Activated naive CD4-positive, alpha-beta T cell treated with anti-CD3 and anti-CD28 coated beads, Interleukin-2, amount 10 ng/mL, durations not matched to agents 7 days and 5 days (primary cell): ENCODE data around the gene GNLY.

Experiments
- CTCF ChIA-PET: fragments of 350-600 bp; sonication (Branson Sonifier 250); formaldehyde crosslinking; loops from one replicate; lab custom pipeline; 2021; ENCODE audit warnings: antibody characterized with exemption; lab: Charles Lee
- DNase-seq: peaks from one replicate; pipeline ENCODE4 v3.0.0-alpha.2; 2020
- H3K27ac Mint-ChIP-seq: one replicate; pipeline ENCODE4 v1.8.0; 2021; ENCODE audit warnings: mild to moderate bottlenecking, moderate library complexity, mixed read lengths
- H3K27me3 Mint-ChIP-seq: one replicate; pipeline ENCODE4 v1.8.0; 2021; ENCODE audit warnings: mild to moderate bottlenecking, mixed read lengths
- H3K36me3 Mint-ChIP-seq: one replicate; pipeline ENCODE4 v1.8.0; 2021; ENCODE audit warnings: mixed read lengths
- H3K4me1 Mint-ChIP-seq: one replicate; pipeline ENCODE4 v1.8.0; 2021; ENCODE audit warnings: mixed read lengths
- H3K4me3 Mint-ChIP-seq: one replicate; pipeline ENCODE4 v1.8.0; 2021; ENCODE audit warnings: mild to moderate bottlenecking, moderate library complexity, mixed read lengths
- H3K9me3 Mint-ChIP-seq: one replicate; pipeline ENCODE4 v1.8.0; 2021; ENCODE audit warnings: mixed read lengths

The GNLY gene

GRCh38 chr2:85702800-85703199 is 8.6 kb downstream of the GNLY start:
- no peak overlapping the region for H3K4me3 Mint-ChIP-seq
- DNase-seq, result no peak
- CTCF ChIA-PET, result interaction anchor here (0.6 kb wide), 1 partner anchor 29 kb away, joined by 3 read pairs; no protein-coding TSS in a partner anchor

GRCh38 chr2:85703329-85703728 is 9.2 kb downstream of the GNLY start:
- DNase-seq, result no peak
- H3K27ac Mint-ChIP-seq, result no peak overlapping the region
- no peaks in the 10 kb centered on the region for H3K9me3 Mint-ChIP-seq
- no peaks in the 10 kb centered on the region for H3K36me3 Mint-ChIP-seq
- peaks cover 44% of the 10 kb centered on the region for H3K4me1 Mint-ChIP-seq
- no peak overlapping the region for H3K4me3 Mint-ChIP-seq
- CTCF ChIA-PET, result interaction anchor here (0.6 to 5.5 kb wide), 3 partner anchors 30 to 111 kb away, joined by 3 to 34 read pairs (median 11); no protein-coding TSS in a partner anchor
- H3K27me3 Mint-ChIP-seq, result peaks cover 27% of the 10 kb centered on the region

More at GRCh38 chr2:85702800-85703199, 8.6 kb downstream of the GNLY start:
- Mint-ChIP-seq H3K27me3 (peaks cover 32% of the 10 kb centered on the region), H3K27ac (no peak overlapping the region), H3K4me1 (peaks cover 47% of the 10 kb centered on the region), H3K36me3 (no peaks in the 10 kb centered on the region), H3K9me3 (no peaks in the 10 kb centered on the region)

GRCh38 chr2:85704038-85704437 is 9.9 kb downstream of the GNLY start:
- CTCF ChIA-PET, result interaction anchor here (1.2 to 7.3 kb wide), 6 partner anchors 11 to 110 kb away, joined by 3 to 96 read pairs (median 8); no protein-coding TSS in a partner anchor
- no peak overlapping the region for H3K4me3 Mint-ChIP-seq
- peaks cover 24% of the 10 kb centered on the region for H3K27me3 Mint-ChIP-seq
- H3K36me3 Mint-ChIP-seq, result no peaks in the 10 kb centered on the region
- peak overlapping the region; percentile 6 for H3K27ac Mint-ChIP-seq
- H3K4me1 Mint-ChIP-seq, result peaks cover 40% of the 10 kb centered on the region
- H3K9me3 Mint-ChIP-seq, result no peaks in the 10 kb centered on the region
- DNase-seq, result no peak

GRCh38 chr2:85704800-85705679 is 10.9 kb downstream of the GNLY start:
- DNase-seq, result no peak
- H3K9me3 Mint-ChIP-seq, result no peaks in the 10 kb centered on the region
- H3K27ac Mint-ChIP-seq, result peak overlapping the region; percentile 75
- no peak overlapping the region for H3K4me3 Mint-ChIP-seq
- H3K27me3 Mint-ChIP-seq, result peaks cover 29% of the 10 kb centered on the region
- CTCF ChIA-PET, result interaction anchor here (0.8 to 7.3 kb wide), 10 partner anchors 11 to 285 kb away, joined by 3 to 96 read pairs (median 4); no protein-coding TSS in a partner anchor
- no peaks in the 10 kb centered on the region for H3K36me3 Mint-ChIP-seq
- H3K4me1 Mint-ChIP-seq, result peaks cover 42% of the 10 kb centered on the region

- H3K27ac Mint-ChIP-seq, result no peak overlapping the region
- H3K36me3 Mint-ChIP-seq, result no peaks in the 10 kb centered on the region
- peaks cover 35% of the 10 kb centered on the region for H3K27me3 Mint-ChIP-seq
- CTCF ChIA-PET, result interaction anchor here (0.8 to 7.3 kb wide), 14 partner anchors 10 to 286 kb away, joined by 3 to 96 read pairs (median 4); no protein-coding TSS in a partner anchor
- H3K4me3 Mint-ChIP-seq, result no peak overlapping the region
- H3K4me1 Mint-ChIP-seq, result peaks cover 48% of the 10 kb centered on the region
- H3K9me3 Mint-ChIP-seq, result no peaks in the 10 kb centered on the region
- DNase-seq, result no peak
Observed at GRCh38 chr2:85705680-85706039, 11.5 kb downstream of the GNLY start.

GRCh38 chr2:85706063-85706462 is 11.9 kb downstream of the GNLY start:
- CTCF ChIA-PET, result interaction anchor here (0.8 to 7.3 kb wide), 15 partner anchors 10 to 286 kb away, joined by 3 to 96 read pairs (median 4); no protein-coding TSS in a partner anchor
- H3K9me3 Mint-ChIP-seq, result no peaks in the 10 kb centered on the region
- H3K4me1 Mint-ChIP-seq, result peaks cover 48% of the 10 kb centered on the region
- no peaks in the 10 kb centered on the region for H3K36me3 Mint-ChIP-seq
- no peak for DNase-seq
- H3K27me3 Mint-ChIP-seq, result peaks cover 38% of the 10 kb centered on the region
- H3K4me3 Mint-ChIP-seq, result no peak overlapping the region
- H3K27ac Mint-ChIP-seq, result no peak overlapping the region

GRCh38 chr2:85706599-85707296 is 12.6 kb downstream of the GNLY start:
- Mint-ChIP-seq H3K36me3 (no peaks in the 10 kb centered on the region), H3K4me3 (no peak overlapping the region), H3K27me3 (peaks cover 38% of the 10 kb centered on the region), H3K27ac (peak overlapping the region; percentile 39), H3K4me1 (peaks cover 48% of the 10 kb centered on the region), H3K9me3 (no peaks in the 10 kb centered on the region)
- CTCF ChIA-PET, result interaction anchor here (0.9 to 7.3 kb wide), 19 partner anchors 9 to 112 kb away, joined by 3 to 96 read pairs (median 5); partner anchors contain the start of gene GNLY
- no peak for DNase-seq

- Mint-ChIP-seq H3K4me1 (peaks cover 46% of the 10 kb centered on the region), H3K36me3 (no peaks in the 10 kb centered on the region), H3K27me3 (peaks cover 41% of the 10 kb centered on the region), H3K4me3 (no peak overlapping the region), H3K9me3 (no peaks in the 10 kb centered on the region), H3K27ac (peak overlapping the region; percentile 39)
- CTCF ChIA-PET, result interaction anchor here (0.6 to 7.3 kb wide), 19 partner anchors 8 to 323 kb away, joined by 3 to 96 read pairs (median 5); partner anchors contain the start of gene GNLY
- DNase-seq, result peak; percentile 74
Observed at GRCh38 chr2:85707304-85707703, 13.1 kb downstream of the GNLY start.

- H3K4me1 Mint-ChIP-seq, result peaks cover 38% of the 10 kb centered on the region
- no peaks in the 10 kb centered on the region for H3K36me3 Mint-ChIP-seq
Observed at GRCh38 chr2:85708641-85709040, 14.5 kb downstream of the GNLY start.

GRCh38 chr2:85709401-85709811 is 15.2 kb downstream of the GNLY start:
- Mint-ChIP-seq H3K27me3 (peaks cover 31% of the 10 kb centered on the region), H3K9me3 (no peaks in the 10 kb centered on the region), H3K4me1 (peaks cover 42% of the 10 kb centered on the region), H3K27ac (no peak overlapping the region), H3K4me3 (no peak overlapping the region), H3K36me3 (no peaks in the 10 kb centered on the region)
- CTCF ChIA-PET, result interaction anchor here (1.0 to 7.3 kb wide), 8 partner anchors 10 to 118 kb away, joined by 3 to 96 read pairs (median 4); no protein-coding TSS in a partner anchor
- DNase-seq, result no peak

More at GRCh38 chr2:85708641-85709040, 14.5 kb downstream of the GNLY start:
- H3K27ac Mint-ChIP-seq, result no peak overlapping the region
- CTCF ChIA-PET, result interaction anchor here (0.6 to 7.3 kb wide), 17 partner anchors 7 to 119 kb away, joined by 3 to 96 read pairs (median 5); no protein-coding TSS in a partner anchor
- no peak for DNase-seq
- no peaks in the 10 kb centered on the region for H3K9me3 Mint-ChIP-seq
- no peak overlapping the region for H3K4me3 Mint-ChIP-seq
- H3K27me3 Mint-ChIP-seq, result peaks cover 32% of the 10 kb centered on the region

- Mint-ChIP-seq H3K4me1 (peaks cover 43% of the 10 kb centered on the region), H3K4me3 (no peak overlapping the region), H3K27me3 (peaks cover 32% of the 10 kb centered on the region), H3K36me3 (no peaks in the 10 kb centered on the region), H3K9me3 (no peaks in the 10 kb centered on the region), H3K27ac (no peak overlapping the region)
- CTCF ChIA-PET, result interaction anchor here (1.3 to 7.3 kb wide), 4 partner anchors 14 to 31 kb away, joined by 3 to 96 read pairs (median 6); no protein-coding TSS in a partner anchor
- no peak for DNase-seq
Observed at GRCh38 chr2:85710687-85711577, 16.8 kb downstream of the GNLY start.

GRCh38 chr2:85711578-85712060 is 17.5 kb downstream of the GNLY start:
- no peak overlapping the region for H3K27ac Mint-ChIP-seq
- CTCF ChIA-PET, result interaction anchor here (0.6 to 2.7 kb wide), 3 partner anchors 13 to 38 kb away, joined by 3 to 6 read pairs (median 5); no protein-coding TSS in a partner anchor
- no peak for DNase-seq

More at GRCh38 chr2:85711578-85712060, 17.5 kb downstream of the GNLY start:
- Mint-ChIP-seq H3K9me3 (no peaks in the 10 kb centered on the region), H3K27me3 (peaks cover 39% of the 10 kb centered on the region), H3K36me3 (no peaks in the 10 kb centered on the region), H3K4me1 (peaks cover 46% of the 10 kb centered on the region), H3K4me3 (no peak overlapping the region)
